ENCODE measurements around the gene SH3RF3.

Gene SH3RF3

GRCh38 chr2:109207176-109207575, 78.2 kb downstream of the SH3RF3 start:
- Histone ChIP-seq H3K4me3 (ENCODE audit: severe bottlenecking) (no peak overlapping the region), H3K4me1 (ENCODE audit: insufficient read depth, poor library complexity, severe bottlenecking) (peaks cover 23% of the 10 kb centered on the region), H3K36me3 (ENCODE audit: low read depth) (no peaks in the 10 kb centered on the region), H3K27me3 (ENCODE audit: insufficient read depth, poor library complexity, severe bottlenecking) (no peaks in the 10 kb centered on the region), H3K9me3 (ENCODE audit: severe bottlenecking) (no peaks in the 10 kb centered on the region), H3K27ac (ENCODE audit: poor library complexity, severe bottlenecking) (no peak overlapping the region)
- DNase-seq (ENCODE audit: low spot score) (no peak), ATAC-seq (ENCODE audit: low read depth) (no peak)
- no peak for TF ChIP-seq CTCF (IDR thresholded peaks at IDR 0.05; ENCODE audit: poor library complexity, severe bottlenecking)

GRCh38 chr2:109208071-109208950, 79.3 kb downstream of the SH3RF3 start:
- DNase-seq (ENCODE audit: low spot score) (no peak), ATAC-seq (ENCODE audit: low read depth) (no peak)
- H3K27me3 ChIP-seq (ENCODE audit: insufficient read depth, poor library complexity, severe bottlenecking) = no peaks in the 10 kb centered on the region
- H3K9me3 ChIP-seq (ENCODE audit: severe bottlenecking) = no peaks in the 10 kb centered on the region
- H3K4me1 ChIP-seq (ENCODE audit: insufficient read depth, poor library complexity, severe bottlenecking) = peaks cover 27% of the 10 kb centered on the region
- no peaks in the 10 kb centered on the region for H3K36me3 ChIP-seq (ENCODE audit: low read depth)
- H3K27ac ChIP-seq (ENCODE audit: poor library complexity, severe bottlenecking) = peak overlapping the region; percentile 78
- peak; percentile 13 for TF ChIP-seq CTCF (IDR thresholded peaks at IDR 0.05; ENCODE audit: poor library complexity, severe bottlenecking)
- no peak overlapping the region for H3K4me3 ChIP-seq (ENCODE audit: severe bottlenecking)

- Histone ChIP-seq H3K4me3 (ENCODE audit: severe bottlenecking) (no peak overlapping the region), H3K4me1 (ENCODE audit: insufficient read depth, poor library complexity, severe bottlenecking) (peaks cover 33% of the 10 kb centered on the region), H3K27me3 (ENCODE audit: insufficient read depth, poor library complexity, severe bottlenecking) (no peaks in the 10 kb centered on the region), H3K36me3 (ENCODE audit: low read depth) (no peaks in the 10 kb centered on the region), H3K27ac (ENCODE audit: poor library complexity, severe bottlenecking) (peak overlapping the region; percentile 78), H3K9me3 (ENCODE audit: severe bottlenecking) (no peaks in the 10 kb centered on the region)
- DNase-seq (ENCODE audit: low spot score) (no peak), ATAC-seq (ENCODE audit: low read depth) (no peak)
- TF ChIP-seq CTCF (IDR thresholded peaks at IDR 0.05; ENCODE audit: poor library complexity, severe bottlenecking) = no peak
Observed at GRCh38 chr2:109208951-109209335, 79.9 kb downstream of the SH3RF3 start.

GRCh38 chr2:109209412-109209811, 80.4 kb downstream of the SH3RF3 start:
- DNase-seq (ENCODE audit: low spot score) = no peak
- H3K27ac ChIP-seq (ENCODE audit: poor library complexity, severe bottlenecking) = peak overlapping the region; percentile 78
- H3K27me3 ChIP-seq (ENCODE audit: insufficient read depth, poor library complexity, severe bottlenecking) = no peaks in the 10 kb centered on the region
- TF ChIP-seq CTCF (IDR thresholded peaks at IDR 0.05; ENCODE audit: poor library complexity, severe bottlenecking) = no peak
- peak; percentile 72 for ATAC-seq (ENCODE audit: low read depth)
- no peaks in the 10 kb centered on the region for H3K36me3 ChIP-seq (ENCODE audit: low read depth)
- H3K4me1 ChIP-seq (ENCODE audit: insufficient read depth, poor library complexity, severe bottlenecking) = peaks cover 38% of the 10 kb centered on the region
- no peak overlapping the region for H3K4me3 ChIP-seq (ENCODE audit: severe bottlenecking)
- no peaks in the 10 kb centered on the region for H3K9me3 ChIP-seq (ENCODE audit: severe bottlenecking)

GRCh38 chr2:109209941-109210340, 80.9 kb downstream of the SH3RF3 start:
- H3K4me1 ChIP-seq (ENCODE audit: insufficient read depth, poor library complexity, severe bottlenecking) = peaks cover 38% of the 10 kb centered on the region

More at GRCh38 chr2:109209941-109210340, 80.9 kb downstream of the SH3RF3 start:
- ATAC-seq (ENCODE audit: low read depth) (no peak), DNase-seq (ENCODE audit: low spot score) (no peak)
- Histone ChIP-seq H3K4me3 (ENCODE audit: severe bottlenecking) (no peak overlapping the region), H3K36me3 (ENCODE audit: low read depth) (no peaks in the 10 kb centered on the region), H3K9me3 (ENCODE audit: severe bottlenecking) (no peaks in the 10 kb centered on the region), H3K27ac (ENCODE audit: poor library complexity, severe bottlenecking) (peak overlapping the region; percentile 78), H3K27me3 (ENCODE audit: insufficient read depth, poor library complexity, severe bottlenecking) (no peaks in the 10 kb centered on the region)
- TF ChIP-seq CTCF (IDR thresholded peaks at IDR 0.05; ENCODE audit: poor library complexity, severe bottlenecking) = no peak

Measured in RWPE2 (cell line).